MV-4-11 (cell line): ENCODE results near the gene RHBDF2.
"Not testable (repeated sequence)": the region's sequence is repeated elsewhere in the genome, so short reads cannot be mapped to it uniquely, and the experiment has no call there.

Experiments used
- DNase-seq: peaks from one replicate; lab custom pipeline; 2025; lab: John Stamatoyannopoulos, UW

The RHBDF2 gene

DNA sequence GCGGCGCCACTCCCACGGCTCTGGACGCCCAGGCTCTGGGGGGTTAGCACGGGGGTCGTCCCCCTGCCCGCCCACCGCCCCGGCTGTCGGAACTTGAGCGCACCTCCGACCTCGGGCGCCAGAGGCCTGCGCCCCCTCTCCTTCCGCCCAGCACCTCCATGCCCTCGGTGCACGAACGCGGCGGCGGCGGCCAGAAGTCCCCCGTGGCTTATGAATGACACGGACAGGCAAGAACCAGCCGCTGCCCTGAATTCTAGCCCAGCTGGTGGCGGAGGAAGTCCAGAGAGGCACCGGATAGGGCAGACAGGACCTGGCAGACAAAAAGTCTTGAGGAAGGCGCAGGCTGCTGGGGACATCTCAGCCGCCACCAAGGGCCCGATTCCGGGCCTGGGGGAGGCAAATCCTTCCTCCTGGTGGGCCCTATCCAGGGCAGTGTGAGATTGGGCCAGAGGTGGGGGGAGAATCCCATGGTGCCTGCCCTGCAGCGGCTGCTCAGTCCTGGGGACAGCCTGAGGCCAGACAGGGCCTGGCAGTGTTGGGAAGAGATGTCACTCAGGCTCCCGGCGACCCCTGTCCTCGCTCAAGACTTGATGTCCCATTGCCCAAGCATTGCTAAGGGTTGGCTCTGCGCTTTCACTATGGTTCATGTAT is 37.2 kb upstream of the RHBDF2 start:
- DNase-seq: no peak

DNA sequence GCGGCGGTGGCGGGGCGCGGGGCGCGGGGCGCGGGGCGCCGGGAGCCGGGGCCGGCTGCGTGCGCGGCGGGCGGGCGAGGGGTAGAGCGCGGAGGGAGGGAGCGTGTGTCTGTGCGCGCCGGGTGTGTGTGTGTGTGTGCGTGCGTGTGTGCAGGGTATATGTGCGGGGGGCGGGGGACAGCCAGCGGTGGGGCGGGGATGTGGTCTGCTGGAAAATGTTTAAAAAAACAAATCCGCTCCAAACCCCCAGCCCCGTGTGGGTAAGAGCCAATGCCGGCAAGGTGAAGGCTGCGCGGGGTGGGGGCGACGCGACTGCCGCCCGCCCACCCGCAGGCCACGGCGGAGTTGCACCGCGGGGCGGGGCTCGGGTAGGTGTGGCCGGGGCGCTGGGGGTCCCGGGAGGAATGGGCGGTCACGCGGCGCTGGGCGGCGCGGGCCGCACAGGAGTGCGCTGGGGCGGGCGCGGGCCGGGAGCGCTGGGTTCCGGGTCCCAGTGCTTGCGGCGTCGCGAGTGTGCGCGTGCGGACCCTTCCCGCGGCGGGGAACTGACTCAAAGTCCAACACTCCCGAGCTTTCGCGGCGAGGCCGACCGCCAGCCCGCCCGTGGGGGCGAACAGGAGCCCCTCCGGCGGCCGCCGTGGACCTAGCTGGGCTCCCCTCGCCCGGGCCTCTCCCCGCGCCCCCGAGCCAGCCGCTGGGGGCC is 36.5 kb upstream of the RHBDF2 start, which contains the start of gene CYGB:
Gene CYGB, minus strand, starts transcription at position 132 of the 703 bp plus-strand sequence. CDS start 167 bp downstream, outside the sequence.
- no peak for DNase-seq

DNA sequence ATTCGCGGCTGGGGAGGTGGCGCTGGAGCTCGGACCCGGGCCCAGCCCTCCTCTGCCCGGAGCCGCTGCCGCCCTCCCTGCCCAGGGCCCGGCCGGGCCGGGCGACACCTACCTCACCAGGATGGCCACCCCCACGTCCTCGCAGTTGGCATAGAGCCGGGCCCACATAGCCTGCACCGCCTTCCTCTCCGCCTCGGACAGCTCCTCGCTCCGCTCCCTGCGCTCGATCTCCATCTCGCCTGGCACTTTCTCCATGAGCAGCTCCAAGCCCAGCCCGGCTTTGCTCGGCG is 36.0 kb upstream of the RHBDF2 start:
- DNase-seq: no peak

DNA sequence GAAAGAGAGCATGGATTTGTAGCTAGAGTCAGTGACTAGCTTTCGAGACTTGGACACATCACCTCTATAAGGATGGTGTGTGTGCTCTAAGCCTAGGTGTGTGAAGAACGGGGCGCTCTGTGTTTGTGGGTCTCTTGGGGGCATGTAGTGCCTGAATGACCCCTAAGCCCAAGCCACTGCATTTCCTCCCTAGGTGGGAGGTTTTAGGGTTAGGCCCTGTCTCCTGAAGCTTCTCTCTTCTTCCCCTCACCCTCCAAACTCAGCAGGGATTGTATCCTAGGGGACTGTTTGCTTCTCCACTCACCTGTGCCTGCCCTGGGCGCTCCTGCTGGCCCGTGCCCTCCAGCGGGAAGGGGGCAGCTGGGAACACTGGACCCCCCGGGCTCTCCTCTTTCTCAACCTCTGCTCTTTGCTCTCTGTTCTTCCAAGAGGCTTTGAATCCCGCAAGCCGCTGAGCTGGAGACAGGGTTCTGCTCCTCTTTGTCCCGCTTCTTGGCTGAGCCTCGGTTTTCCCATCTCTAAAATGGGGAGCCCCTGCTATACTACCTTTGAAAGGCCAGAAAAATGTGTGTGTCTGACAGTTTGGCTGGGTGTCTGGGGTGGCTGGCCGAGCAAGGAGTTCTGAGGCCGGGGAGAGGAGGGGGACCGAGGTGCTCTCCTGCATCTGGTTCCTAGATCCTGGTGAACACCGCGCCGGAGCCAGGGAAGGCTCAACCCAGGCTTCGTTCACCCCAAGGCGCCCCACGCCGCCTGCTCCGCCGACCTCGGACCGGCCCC is 35.5 kb upstream of the RHBDF2 start:
- no peak for DNase-seq

DNA sequence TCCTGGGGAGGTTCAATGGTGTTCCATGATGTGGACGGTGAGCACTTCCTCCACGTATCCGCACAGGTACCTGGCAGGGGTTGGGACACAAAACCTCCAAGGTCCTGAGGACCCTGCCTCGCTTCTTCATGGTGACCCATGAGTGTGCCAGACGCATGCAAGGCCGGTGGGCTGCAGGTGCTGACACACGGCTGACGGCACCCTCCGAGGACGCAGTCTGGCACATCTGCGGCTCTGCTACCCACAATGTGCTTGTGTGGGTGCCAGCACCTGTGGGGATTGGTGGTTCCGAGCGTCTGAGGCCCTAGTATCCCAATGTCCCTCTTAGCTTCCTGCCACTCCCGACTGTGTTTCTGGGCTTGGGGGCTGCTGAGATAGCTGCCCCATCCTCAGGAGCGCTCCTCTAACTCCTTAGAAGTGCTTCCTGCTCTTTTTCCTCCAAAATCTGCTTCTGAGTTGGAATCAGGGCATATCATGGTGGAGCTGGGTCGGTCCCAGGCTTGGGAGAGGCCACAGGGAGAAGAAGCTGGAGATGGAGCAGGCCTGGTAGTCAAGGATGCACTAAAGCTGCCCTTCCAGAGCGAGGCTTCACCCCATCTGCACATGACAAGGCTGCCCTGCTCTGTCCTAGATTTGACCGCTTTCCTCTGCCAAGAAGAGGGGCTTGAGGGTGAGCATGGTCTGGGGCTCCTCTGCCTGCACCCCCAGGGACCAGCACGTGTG is 34.7 kb upstream of the RHBDF2 start:
- no peak for DNase-seq

DNA sequence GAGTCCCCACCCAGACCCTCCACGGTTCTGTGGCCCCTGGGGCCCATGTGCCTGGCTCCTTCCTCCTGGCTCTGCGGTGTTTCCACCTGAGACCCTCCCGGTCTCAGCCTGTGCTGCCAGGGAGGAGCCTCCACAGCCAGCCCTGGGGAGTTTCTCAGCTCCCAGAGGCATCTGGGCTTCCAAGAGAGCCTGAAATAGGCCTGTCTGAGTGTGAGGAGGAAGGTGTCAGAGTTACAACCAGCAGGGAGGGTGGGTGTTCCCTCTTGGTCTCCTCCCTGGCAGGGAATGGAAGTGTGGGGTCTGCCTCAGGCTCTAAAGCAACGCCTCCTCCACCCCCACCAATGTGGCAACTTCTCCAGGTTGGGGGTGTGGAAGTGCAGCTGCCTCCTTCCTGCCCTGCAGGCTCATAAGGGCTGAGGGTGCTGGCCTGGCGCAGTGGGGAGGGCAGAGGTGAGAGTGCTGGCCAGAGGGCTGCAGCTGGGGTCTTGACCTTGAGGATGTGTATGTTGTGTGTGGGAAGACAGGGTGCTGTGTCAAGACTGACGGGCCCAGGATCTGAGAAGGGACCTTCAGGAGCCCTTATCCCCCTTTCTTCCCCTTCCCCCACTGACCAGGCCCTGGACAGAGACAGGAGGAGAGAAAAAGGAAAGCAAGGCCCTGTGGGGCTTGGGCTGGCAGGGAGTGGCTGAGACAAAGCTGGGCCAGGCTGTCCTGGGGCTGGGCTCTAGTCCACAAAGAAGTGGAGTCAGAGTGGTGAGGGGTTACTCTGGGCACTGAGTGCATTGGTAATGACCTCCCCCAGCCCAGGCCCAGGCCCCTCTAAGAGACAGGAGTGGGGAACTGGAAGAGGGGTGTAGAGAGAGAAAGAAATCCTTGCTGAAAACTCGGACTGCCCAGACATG is 33.9 kb upstream of the RHBDF2 start:
- no peak for DNase-seq

DNA sequence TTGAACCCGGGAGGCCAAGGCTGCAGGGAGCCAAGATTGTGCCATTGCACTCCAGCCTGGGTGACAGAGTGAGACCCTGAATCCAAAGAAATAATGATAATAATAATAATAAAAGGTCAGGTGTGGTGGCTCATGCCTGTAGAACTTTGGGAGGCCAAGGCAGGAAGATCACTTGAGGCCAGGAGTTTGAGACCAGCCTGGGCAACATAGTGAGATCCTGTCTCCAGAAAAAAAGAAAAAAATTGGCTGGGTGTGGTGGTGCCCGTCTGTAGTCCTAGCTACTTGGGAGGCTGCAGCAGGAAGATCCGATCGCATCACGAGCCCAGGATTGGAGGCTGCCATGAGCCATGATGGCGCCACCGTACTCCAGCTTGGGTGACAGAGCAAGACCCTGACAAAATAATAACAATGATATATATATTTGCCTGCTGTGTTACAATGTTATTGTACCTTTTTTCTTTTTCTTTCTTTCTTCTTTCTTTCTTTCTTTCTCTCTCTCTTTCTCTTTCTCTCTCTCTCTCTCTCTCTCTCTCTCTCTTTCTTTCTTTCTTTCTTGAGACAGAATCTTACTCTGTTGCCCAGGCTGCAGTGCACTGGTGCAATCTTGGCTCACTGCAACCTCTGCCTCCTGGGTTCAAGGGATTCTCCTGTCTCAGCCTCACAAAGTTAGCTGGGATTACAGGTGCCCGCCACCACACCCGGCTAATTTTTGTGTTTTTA is 32.6 kb upstream of the RHBDF2 start:
- DNase-seq: not testable (repeated sequence)

DNA sequence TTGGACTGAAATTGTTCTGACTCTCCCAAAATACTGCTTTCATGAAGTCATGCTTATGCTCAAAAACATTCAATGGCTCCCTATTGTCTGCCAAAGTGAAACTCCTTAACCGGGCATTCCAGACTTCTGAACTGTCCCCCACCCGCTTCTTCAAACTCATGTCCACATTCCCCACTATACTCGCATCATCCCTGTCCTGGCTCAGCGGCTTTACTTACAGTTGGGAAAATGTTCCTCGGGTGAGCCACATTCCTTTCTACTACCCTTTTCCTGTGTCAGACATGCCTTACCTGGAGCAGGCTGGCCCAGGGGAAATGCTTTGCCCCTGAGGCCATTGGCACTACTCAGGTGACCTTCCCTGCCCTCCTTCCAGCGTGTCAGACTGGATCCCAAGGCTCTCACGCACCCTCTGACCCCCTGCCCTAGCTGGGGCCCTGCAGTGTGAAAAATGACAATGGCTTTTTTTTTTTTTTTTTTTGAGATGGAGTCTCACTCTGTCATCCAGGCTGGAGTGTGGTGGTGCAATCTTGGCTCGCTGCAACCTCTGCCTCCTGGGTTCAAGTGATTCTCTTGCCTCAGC is 30.9 kb upstream of the RHBDF2 start:
- DNase-seq: no peak

DNA sequence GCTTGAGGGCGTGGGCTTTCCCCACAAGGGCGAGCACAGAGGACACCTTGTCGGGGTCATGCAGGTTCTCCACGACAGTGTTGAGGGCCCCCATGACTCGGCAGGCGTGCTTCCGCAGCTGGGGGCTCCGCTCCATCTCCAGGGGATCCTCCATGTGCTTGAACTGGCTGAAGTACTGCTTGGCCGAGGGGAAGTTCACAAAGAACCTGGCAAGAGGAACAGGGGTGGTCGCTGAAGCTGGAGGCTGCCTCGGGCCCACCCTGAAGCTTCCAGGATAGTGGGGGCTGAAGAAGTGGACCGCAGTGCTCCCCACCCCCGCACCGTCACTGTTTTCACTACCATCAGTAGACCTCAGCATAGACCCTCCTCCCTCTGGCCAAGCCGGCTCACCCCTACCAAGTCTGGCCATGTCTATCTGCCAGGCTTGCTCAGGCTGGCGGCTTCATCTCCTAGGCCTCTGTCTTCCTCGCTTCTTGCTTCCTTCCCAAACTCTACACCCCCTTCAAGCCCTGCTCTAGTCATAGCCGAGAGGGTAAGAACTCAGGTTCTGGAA is 30.3 kb upstream of the RHBDF2 start:
- no peak for DNase-seq

DNA sequence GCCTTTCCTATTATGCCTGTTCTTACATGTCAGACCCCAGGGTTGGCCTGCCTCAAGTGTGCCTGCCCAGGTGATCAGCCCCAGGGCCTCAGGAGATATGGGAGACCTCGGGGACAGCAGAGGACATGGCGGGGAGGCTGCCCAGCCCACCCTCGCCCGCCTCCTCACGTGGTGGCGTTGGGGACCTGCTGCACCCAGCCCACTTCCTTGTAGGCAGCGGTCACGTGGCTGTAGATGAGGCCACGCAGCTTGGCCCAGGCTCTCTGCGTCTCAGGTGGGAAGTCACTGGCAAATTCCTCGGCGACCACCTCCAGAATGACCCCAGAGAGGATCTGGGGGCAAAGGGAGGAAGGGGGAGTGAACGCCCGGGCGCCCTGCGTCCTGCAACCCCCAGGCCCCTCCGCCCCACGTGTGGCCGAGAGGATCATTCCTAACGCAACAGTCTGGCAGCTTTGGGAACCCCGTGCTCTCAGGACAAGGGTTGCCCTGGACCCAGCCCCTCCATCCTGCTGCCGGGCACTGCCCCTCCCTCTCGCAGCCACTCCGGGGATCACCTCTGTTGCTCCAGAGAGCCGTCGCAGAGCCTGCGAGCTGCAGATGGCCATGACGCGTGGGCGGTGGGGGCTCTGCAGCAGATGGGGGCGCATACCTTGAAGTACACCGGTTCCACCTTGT is 29.7 kb upstream of the RHBDF2 start:
- no peak for DNase-seq

DNA sequence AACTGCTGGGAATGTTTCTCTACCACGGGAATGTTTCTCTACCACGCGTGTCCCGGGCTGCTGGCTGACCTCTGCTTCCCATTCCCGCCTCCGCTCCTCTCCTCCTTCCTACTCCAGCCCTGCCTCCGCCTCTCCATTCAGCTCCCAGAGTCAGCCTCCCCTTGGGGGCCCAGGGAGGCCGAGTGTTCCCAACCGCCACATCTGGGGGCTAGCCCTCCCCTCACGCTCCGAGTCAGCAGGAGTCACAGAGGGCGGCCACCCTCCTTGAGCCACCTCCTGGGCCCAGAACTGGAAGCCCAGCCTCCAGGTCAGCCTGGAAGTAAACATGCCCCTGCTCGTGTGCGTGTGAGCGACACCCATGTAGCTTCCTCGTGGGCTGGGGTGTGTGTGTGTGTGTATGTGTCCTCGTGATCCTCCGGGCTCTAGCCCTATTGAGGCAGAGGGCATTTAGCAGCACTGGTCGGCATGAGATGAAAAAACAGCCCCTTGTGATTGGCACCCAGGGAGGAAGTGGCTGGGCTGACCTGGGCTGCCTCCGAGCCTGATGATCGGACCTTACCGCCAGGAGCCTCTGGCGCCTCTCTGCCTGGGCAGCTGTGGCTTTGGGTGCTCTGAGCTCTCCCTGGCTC is 29.0 kb upstream of the RHBDF2 start:
- peak; percentile 59 for DNase-seq

DNA sequence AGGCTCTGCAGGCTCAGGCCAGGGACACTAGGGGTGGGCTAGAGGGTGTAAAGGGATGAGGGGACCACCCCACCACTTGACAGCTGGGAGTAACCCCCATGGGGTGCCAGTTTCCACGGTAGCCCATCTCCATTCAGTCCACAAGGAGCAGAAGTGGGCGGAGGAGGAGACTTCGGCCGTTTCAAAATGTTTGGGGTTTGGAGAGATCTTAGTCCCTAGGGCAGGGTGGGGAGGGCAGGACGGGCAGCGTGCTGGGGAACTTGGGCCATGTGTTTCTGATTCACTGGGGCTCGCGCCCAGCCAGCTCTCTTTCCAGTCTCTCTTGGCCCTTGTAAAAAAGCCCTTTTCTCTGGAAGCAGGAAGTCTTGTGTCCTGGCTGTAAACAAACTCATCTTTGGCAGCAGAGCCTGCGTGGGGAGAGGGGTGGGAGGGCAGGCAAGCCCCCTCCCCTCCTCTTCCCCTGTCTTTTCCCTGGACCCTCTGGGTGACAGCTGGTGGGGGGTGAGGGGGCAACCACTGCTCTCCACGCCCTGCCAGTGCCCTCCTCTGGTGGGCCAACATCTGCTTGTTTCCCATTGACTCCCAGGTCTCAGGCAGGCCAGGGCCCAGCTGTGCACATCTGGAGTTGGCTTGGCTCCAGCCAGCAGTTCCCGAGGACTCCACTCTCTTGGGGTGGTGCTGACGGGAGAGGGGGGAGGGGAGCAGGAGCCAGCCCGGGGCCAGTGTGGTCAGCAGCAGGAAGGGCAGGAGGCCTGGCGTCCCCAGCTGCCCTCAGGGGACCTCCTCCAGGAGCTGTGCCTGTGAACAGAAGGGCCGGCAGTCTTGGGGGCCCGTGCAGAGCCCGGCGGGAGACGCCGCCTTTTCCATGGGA is 28.2 kb upstream of the RHBDF2 start:
- peak; percentile 42 for DNase-seq

DNA sequence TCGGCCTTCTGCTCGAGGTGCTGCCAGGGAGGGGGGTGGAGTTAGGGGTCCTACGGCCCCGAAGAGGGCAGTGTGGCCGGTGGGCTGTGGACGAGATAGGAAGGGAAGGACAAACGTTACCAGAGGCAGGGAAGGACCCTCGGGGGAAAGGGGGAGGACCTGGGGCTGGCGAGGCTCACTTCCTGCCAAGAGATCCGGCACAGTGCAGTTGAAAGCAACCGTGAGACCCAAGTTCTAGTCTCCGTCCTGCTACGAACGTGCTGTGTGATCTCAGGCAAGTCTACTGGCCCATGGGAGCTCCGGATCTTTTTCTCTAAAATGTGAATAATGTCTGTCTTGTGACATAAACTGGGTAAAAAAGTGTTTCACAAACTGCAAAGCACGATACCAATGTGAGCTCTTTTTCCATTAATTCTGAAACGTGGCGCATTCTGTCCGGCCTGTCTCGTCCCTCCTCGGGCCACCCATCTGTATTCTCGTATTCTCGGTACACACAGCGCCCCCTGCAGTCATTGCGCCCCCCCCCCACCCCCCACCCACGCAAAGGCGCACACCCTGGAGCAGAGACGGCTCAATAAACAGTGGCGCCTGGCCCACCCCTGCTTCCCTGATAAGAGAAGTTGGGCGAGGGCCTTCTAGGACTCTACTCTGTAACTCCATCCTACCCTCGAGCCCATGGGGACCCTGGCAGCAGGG is 27.5 kb upstream of the RHBDF2 start:
- no peak for DNase-seq

DNA sequence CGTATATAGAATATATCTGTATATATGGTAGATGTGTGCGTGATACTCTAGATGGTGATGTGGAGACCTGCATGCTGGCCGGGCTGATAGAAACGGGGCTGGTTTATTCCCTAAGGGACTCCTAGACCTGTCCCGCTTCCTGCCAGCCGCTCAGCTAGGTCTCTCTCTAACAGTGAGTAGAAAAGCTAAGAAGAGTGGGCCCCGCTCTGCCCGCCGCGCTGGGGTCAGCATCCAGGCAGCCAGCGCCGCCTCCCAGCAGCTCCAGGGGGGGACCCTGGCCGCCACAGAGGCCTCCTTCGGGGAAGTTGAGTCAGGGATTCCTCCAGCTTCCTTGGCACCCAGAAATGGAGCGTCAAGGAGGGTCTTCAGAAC is 26.9 kb upstream of the RHBDF2 start:
- DNase-seq: no peak

DNA sequence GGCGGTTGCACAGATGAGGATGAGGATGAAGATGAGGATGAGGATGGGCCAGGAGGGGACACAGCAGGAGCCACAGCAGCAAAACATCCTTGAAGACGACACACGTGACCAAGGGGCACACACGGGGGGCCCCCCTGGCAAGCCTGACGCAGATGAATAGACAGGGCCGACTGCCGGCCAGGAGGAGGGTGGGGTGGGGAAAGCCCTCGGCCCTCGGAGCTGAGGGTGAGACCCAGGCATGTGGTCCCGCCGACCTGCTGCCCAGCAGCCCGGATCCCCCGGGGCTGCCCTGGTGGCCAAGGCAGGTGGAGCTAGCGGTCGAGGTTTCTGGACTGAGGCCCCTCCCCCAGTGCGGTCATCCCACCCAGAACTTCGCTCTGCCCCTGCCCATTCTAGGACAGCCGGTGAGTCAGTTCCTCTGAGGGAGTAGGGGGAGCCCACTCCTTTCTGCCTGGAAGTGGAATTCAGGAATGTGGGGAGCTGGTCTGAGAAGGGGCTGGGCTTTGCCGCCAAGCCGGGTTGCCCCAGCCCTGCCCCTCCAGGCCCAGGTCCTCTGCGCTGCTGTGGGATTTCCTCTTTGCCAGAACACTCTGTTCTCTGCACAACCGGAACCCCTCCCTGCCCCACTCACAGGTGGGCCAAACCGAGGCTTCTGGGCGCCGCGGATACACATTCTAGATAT is 26.3 kb upstream of the RHBDF2 start:
- DNase-seq: no peak

DNA sequence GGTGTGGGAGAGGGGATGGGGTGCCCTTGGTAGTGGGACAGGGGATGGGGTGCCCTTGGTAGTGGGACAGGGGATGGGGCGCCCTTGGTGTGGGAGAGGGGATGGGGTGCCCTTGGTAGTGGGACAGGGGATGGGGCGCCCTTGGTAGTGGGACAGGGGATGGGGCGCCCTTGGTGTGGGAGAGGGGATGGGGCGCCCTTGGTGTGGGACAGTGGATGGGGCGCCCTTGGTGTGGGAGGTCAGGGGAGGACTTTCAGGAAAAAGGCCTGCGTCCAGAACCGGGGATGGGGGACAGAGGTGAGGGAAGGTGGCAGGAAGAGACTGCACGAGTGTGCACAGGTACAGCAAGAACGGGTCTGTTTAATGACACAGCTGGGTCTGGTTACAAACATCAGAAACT is 25.8 kb upstream of the RHBDF2 start:
- DNase-seq: not testable (repeated sequence)

DNA sequence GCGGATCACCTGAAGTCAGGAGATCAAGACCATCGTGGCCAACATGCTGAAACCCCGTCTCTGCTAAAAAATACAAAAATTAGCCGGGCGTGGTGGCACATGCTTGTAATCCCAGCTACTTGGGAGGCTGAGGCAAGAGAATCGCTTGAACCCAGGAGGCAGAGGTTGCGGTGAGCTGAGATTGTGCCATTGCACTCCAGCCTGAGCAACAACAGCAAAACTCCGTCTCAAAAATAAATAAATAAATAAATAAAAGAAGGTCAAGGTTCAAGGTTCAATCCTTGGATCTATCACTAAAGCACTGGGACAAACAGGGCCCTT is 24.2 kb upstream of the RHBDF2 start:
- not testable (repeated sequence) for DNase-seq
